Measurements from ENCODE around the gene MYO1E.
A peak's percentile ranks its signal among the peaks of the same experiment; 100 is the strongest.
"Not testable (repeated sequence)": the region's sequence is repeated elsewhere in the genome, so short reads cannot be mapped to it uniquely, and the experiment has no call there.

The MYO1E gene

DNA sequence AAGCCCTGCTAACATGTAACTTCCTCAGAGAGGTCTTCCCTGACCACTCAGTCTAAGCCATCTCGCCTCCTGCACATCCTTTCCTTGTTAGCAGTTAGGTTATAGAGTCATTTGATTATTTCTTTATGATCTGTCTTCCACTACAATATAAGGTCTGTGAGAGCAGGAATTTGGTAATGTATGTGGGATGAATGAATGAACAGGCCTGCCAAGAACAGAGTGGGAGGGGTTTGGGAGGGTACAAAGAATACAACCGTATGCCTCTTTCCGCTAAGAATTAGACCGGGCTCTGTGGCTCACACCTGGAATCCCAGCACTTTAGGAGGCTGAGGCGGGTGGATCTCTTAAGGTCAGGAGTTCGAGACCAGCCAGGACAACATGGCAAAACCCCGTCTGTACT lies 32.4 kb upstream of the MYO1E start:
- no peaks in the 10 kb centered on the region; the same call in 1 of the 2 replicates for H3K36me3 ChIP-seq (ENCODE audit: control insufficient read depth, low read length)
- no peak overlapping the region for H3K4me3 ChIP-seq (ENCODE audit: low read length)
- H3F3A ChIP-seq (ENCODE audit: control insufficient read depth, insufficient read depth), result peaks cover 23% of the 10 kb centered on the region
- peaks cover 4% of the 10 kb centered on the region; the same call in 1 of the 2 replicates for H3K79me2 ChIP-seq (ENCODE audit: control insufficient read depth, low read length)
- H3K27ac ChIP-seq (ENCODE audit: low read depth, low read length), result peak overlapping the region; percentile 82
- no peaks in the 10 kb centered on the region for H3K9me3 ChIP-seq (ENCODE audit: control insufficient read depth, insufficient read depth, low read length)
- no peaks in the 10 kb centered on the region for H3K27me3 ChIP-seq (ENCODE audit: control insufficient read depth, low read length)
- TF ChIP-seq EZH2phosphoT487 (IDR thresholded peaks at IDR 0.05; ENCODE audit: borderline replicate concordance, low read length), result no peak
- TF ChIP-seq, protein P1, sequence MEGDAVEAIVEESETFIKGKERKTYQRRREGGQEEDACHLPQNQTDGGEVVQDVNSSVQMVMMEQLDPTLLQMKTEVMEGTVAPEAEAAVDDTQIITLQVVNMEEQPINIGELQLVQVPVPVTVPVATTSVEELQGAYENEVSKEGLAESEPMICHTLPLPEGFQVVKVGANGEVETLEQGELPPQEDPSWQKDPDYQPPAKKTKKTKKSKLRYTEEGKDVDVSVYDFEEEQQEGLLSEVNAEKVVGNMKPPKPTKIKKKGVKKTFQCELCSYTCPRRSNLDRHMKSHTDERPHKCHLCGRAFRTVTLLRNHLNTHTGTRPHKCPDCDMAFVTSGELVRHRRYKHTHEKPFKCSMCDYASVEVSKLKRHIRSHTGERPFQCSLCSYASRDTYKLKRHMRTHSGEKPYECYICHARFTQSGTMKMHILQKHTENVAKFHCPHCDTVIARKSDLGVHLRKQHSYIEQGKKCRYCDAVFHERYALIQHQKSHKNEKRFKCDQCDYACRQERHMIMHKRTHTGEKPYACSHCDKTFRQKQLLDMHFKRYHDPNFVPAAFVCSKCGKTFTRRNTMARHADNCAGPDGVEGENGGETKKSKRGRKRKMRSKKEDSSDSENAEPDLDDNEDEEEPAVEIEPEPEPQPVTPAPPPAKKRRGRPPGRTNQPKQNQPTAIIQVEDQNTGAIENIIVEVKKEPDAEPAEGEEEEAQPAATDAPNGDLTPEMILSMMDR (IDR thresholded peaks at IDR 0.05; ENCODE audit: low read depth, low read length, poor library complexity, severe bottlenecking), result no peak
- H3K9me2 ChIP-seq (replicated peaks; ENCODE audit: control insufficient read depth, low read length), result no peaks in the 10 kb centered on the region
- H4K20me1 ChIP-seq (ENCODE audit: control insufficient read depth, insufficient read depth, low read depth, low read length), result no peaks in the 10 kb centered on the region
- H3K4me1 ChIP-seq (ENCODE audit: control insufficient read depth, low read length), result peaks cover 92% of the 10 kb centered on the region
- H3K4me2 ChIP-seq (ENCODE audit: low read length), result peak overlapping the region; percentile 67

DNA sequence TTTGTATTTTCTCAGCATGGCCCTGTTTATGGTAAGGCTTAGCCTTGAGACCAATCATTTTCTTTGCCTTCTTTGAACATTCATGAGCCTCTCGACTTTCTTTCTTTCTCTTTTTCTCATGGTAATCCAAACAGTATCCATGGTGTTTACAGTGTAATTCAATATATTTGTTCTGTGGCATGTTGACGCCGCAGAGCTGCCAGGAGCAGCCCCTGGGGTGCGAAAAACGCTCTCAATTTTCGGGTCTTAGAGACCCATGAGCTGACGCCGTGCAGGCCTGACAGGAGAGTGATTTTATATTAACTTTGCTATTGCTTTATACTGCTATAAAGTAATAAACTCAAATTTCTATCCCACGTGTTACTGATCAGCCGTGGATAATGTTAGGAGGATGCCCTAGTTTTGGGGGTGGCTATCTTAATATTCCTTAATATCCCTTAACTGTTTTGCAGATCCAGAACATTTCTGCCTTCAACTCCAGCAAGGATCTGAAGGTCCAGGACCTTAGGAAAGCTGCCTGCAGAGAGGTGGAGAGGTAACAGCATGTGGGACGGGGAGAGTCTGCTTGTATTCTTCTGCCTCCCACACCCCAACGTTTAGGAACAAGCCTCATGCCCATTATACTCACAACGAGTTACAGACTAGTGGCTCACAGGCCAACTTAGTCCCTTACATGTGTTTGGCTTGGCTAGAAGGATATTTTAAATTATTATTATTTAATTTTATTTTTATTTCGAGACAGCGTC lies 29.3 kb upstream of the MYO1E start:
- Histone ChIP-seq H3K9me2 (replicated peaks; ENCODE audit: control insufficient read depth, low read length) (no peaks in the 10 kb centered on the region), H3K27ac (ENCODE audit: low read depth, low read length) (0 out of 2 replicates have a peak overlapping the region, but pooled peaks have one; percentile 3), H3K36me3 (ENCODE audit: control insufficient read depth, low read length) (no peaks in the 10 kb centered on the region; the same call in 1 of the 2 replicates), H3K4me3 (ENCODE audit: low read length) (peak overlapping the region; percentile 22; the same call in 1 of the 2 replicates), H3K27me3 (ENCODE audit: control insufficient read depth, low read length) (no peaks in the 10 kb centered on the region), H4K20me1 (ENCODE audit: control insufficient read depth, insufficient read depth, low read depth, low read length) (no peaks in the 10 kb centered on the region), H3K4me2 (ENCODE audit: low read length) (peak overlapping the region; percentile 93), H3K4me1 (ENCODE audit: control insufficient read depth, low read length) (peaks cover 96% of the 10 kb centered on the region), H3K9me3 (ENCODE audit: control insufficient read depth, insufficient read depth, low read length) (no peaks in the 10 kb centered on the region), H3K79me2 (ENCODE audit: control insufficient read depth, low read length) (no peaks in the 10 kb centered on the region), H3F3A (ENCODE audit: control insufficient read depth, insufficient read depth) (peaks cover 33% of the 10 kb centered on the region)
- TF ChIP-seq EZH2phosphoT487 (IDR thresholded peaks at IDR 0.05; ENCODE audit: borderline replicate concordance, low read length), result no peak
- TF ChIP-seq, protein P1 (IDR thresholded peaks at IDR 0.05; ENCODE audit: low read depth, low read length, poor library complexity, severe bottlenecking), result no peak

DNA sequence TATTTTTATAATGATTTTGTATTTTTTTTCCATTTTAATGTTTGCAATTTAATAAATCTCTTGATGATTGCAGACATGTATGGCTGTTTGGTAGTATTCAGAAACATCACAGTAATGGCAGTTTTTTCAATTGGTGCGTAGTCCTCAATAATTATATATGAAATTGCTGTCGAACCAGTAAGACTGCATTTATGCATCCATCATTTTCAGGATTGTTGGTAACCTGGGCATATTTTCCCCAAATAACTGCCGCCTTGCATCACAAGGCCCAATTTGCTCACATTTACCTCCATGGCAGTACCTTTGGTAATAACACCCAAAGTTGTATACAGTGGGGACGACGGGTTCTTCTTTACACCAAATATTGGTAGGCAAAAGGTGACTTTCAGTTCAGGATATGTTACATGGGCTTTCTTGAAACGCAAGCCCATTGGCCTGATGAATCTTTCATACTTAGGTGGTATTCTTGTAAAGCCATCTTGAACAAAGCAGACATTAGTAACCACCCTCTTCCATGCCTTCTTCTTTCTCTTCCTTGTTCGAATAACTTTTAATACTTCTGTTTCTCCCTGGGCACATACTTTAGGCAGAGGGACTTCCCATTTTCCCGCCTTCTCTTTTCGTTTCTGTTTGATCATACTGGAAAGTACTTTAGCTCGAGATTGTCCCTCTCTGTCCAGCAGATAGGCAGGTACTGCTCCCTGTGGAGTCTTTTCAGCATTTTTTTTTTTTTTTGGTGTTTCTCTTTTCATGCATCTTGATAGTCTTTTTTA lies 28.6 kb upstream of the MYO1E start:
- not testable (repeated sequence) for H4K20me1 ChIP-seq (ENCODE audit: control insufficient read depth, insufficient read depth, low read depth, low read length); H3K9me2 ChIP-seq (replicated peaks; ENCODE audit: control insufficient read depth, low read length); H3K9me3 ChIP-seq (ENCODE audit: control insufficient read depth, insufficient read depth, low read length); H3K36me3 ChIP-seq (ENCODE audit: control insufficient read depth, low read length); H3K79me2 ChIP-seq (ENCODE audit: control insufficient read depth, low read length); H3K27me3 ChIP-seq (ENCODE audit: control insufficient read depth, low read length)
- peaks cover 96% of the 10 kb centered on the region for H3K4me1 ChIP-seq (ENCODE audit: control insufficient read depth, low read length)
- peak overlapping the region; percentile 93 for H3K4me2 ChIP-seq (ENCODE audit: low read length)
- peak overlapping the region; percentile 92 for H3K27ac ChIP-seq (ENCODE audit: low read depth, low read length)
- H3K4me3 ChIP-seq (ENCODE audit: low read length), result peak overlapping the region; percentile 22; the same call in 1 of the 2 replicates
- peaks cover 29% of the 10 kb centered on the region for H3F3A ChIP-seq (ENCODE audit: control insufficient read depth, insufficient read depth)
